Myocyte (in vitro differentiated cells): ENCODE data around the gene ITPR2. TPM values are rescaled to one million over a fixed set of nuclear protein-coding genes. Genes with fewer than 3 reads are reported as not detected.
"Not testable (repeated sequence)": the region's sequence is repeated elsewhere in the genome, so short reads cannot be mapped to it uniquely, and the experiment has no call there.

ENCODE experiments used
- DNase-seq: peaks from one replicate; pipeline ENCODE4 v3.0.0-alpha.2; 2012; ENCODE audit warnings: low read depth
- total RNA-seq: library from RNA; depleted of rRNA; stranded (reverse); fragments of >200 nt; gene quantifications from 2 replicates; pipeline ENCODE4 v1.2.3, GENCODE V29; 2014

The ITPR2 gene
- total RNA-seq, 1 donor from 2014 or later, result 8.9 TPM

- DNase-seq, result no peak
Measured at GRCh38 chr12:26533211-26533610, 299.8 kb downstream of the ITPR2 start.

- DNase-seq, result no peak
Measured at GRCh38 chr12:26530461-26530860, 302.5 kb downstream of the ITPR2 start.

- DNase-seq, result peak; percentile 61
Measured at GRCh38 chr12:26528943-26529342, 304.1 kb downstream of the ITPR2 start.

- no peak for DNase-seq
Measured at GRCh38 chr12:26527682-26528081, 305.3 kb downstream of the ITPR2 start.

GRCh38 chr12:26524862-26525465, 308.0 kb downstream of the ITPR2 start:
- DNase-seq, result peak; percentile 14

GRCh38 chr12:26523708-26524150, 309.3 kb downstream of the ITPR2 start:
- DNase-seq, result peak; percentile 84

GRCh38 chr12:26520869-26521268, 312.1 kb downstream of the ITPR2 start:
- DNase-seq, result no peak

GRCh38 chr12:26520109-26520508, 312.9 kb downstream of the ITPR2 start:
- DNase-seq, result no peak

- no peak for DNase-seq
Measured at GRCh38 chr12:26519462-26519861, 313.5 kb downstream of the ITPR2 start.

GRCh38 chr12:26517320-26517719, 315.7 kb downstream of the ITPR2 start:
- DNase-seq, result not testable (repeated sequence)

- DNase-seq, result no peak
Measured at GRCh38 chr12:26514364-26514763, 318.6 kb downstream of the ITPR2 start.

GRCh38 chr12:26513363-26514043, 319.5 kb downstream of the ITPR2 start:
- peak; percentile 14 for DNase-seq

- DNase-seq, result no peak
Measured at GRCh38 chr12:26512213-26512612, 320.8 kb downstream of the ITPR2 start.

GRCh38 chr12:26510354-26510674, 322.7 kb downstream of the ITPR2 start:
- DNase-seq, result no peak

GRCh38 chr12:26507613-26508012, 325.4 kb downstream of the ITPR2 start:
- DNase-seq, result no peak

GRCh38 chr12:26499979-26500640, 332.9 kb downstream of the ITPR2 start:
- no peak for DNase-seq

- DNase-seq, result no peak
Measured at GRCh38 chr12:26496170-26496569, 336.8 kb downstream of the ITPR2 start.

GRCh38 chr12:26493656-26494055, 339.3 kb downstream of the ITPR2 start:
- no peak for DNase-seq

GRCh38 chr12:26492406-26492805, 340.6 kb downstream of the ITPR2 start:
- DNase-seq, result no peak

GRCh38 chr12:26489908-26490307, 343.1 kb downstream of the ITPR2 start:
- DNase-seq, result no peak

- peak; percentile 1 for DNase-seq
Measured at GRCh38 chr12:26488351-26488750, 344.6 kb downstream of the ITPR2 start.

GRCh38 chr12:26473291-26473690, 359.7 kb downstream of the ITPR2 start:
- DNase-seq, result peak; percentile 53

- peak; percentile 11 for DNase-seq
Measured at GRCh38 chr12:26471560-26471959, 361.4 kb downstream of the ITPR2 start.
